Thyroid gland (tissue), 4 donors: ENCODE measurements around the gene TBC1D22A. TPM values are rescaled to one million over a fixed set of nuclear protein-coding genes. Genes with fewer than 3 reads are reported as not detected.

Experiments
- DNase-seq, 2 donors: peaks; one replicate each; pipeline ENCODE4 v3.0.0-alpha.2; 2019
- H3K27ac ChIP-seq, 3 donors: fragments of 200-600 bp; sonication (generic); 1 replicate in 2 of 3; 2 replicates in 1 of 3; pipeline ENCODE4 v1.5.1; 2016 to 2019; ENCODE audit warnings: mild to moderate bottlenecking in 1 of 3, moderate library complexity in 1 of 3
- H3K27me3 ChIP-seq: fragments of 200-600 bp; sonication (generic); one replicate; pipeline ENCODE4 v1.5.1; 2019
- H3K36me3 ChIP-seq, 2 donors: fragments of 200-600 bp; sonication (generic); one replicate each; pipeline ENCODE4 v1.5.1; 2016 to 2019
- H3K4me1 ChIP-seq, 2 donors: fragments of 200-600 bp; sonication (generic); one replicate each; pipeline ENCODE4 v1.5.1; 2017 to 2019
- H3K4me3 ChIP-seq, 3 donors: fragments of 200-600 bp; sonication (generic); replicated peaks in 1 of 3; 1 replicate in 2 of 3; 2 replicates in 1 of 3; pipeline ENCODE4 v1.5.1; 2016; ENCODE audit warnings: mild to moderate bottlenecking in 1 of 3
- H3K9me3 ChIP-seq: fragments of 200-600 bp; sonication (generic); one replicate; pipeline ENCODE4 v1.5.1; 2017
- CTCF ChIP-seq, 6 experiments: fragments of 200-600 bp in 3 of 6; fragments of 450-650 bp in 3 of 6; sonication (generic) in 3 of 6; IDR thresholded peaks; one replicate each; pipeline ENCODE4 v1.5.1; 2016 to 2019; ENCODE audit warnings: antibody characterized with exemption in 6 of 6, mild to moderate bottlenecking in 2 of 6, inconsistent platforms in 1 of 6, moderate library complexity in 1 of 6
- POLR2A ChIP-seq, 2 donors: fragments of 450-650 bp; IDR thresholded peaks; one replicate each; pipeline ENCODE4 v1.6.1; 2017; ENCODE audit warnings: antibody characterized with exemption in 2 of 2, mild to moderate bottlenecking in 2 of 2, moderate library complexity in 1 of 2
- WGBS, 2 donors: methylation state at CpG; one replicate each; pipeline ENCODE4 v1.1.5; 2017; 5-methylcytosine and 5-hydroxymethylcytosine counted together
- intact Hi-C: fragments of 100-400 bp; cut with DNase I; formaldehyde crosslinking; loops from one replicate; pipeline ENCODE4 v1.15.1; 2023
- total RNA-seq, 4 donors: library from RNA; depleted of rRNA; stranded (reverse); fragments of >200 nt; gene quantifications; one replicate each; pipeline ENCODE4 v1.2.3, GENCODE V29; 2016

TBC1D22A gene
- total RNA-seq, 4 donors from 2014 or later: 26.7 to 34.6 (median 33.2) TPM

GRCh38 chr22:47012589-47013370, 250.3 kb downstream of the TBC1D22A start:
- Histone ChIP-seq H3K27me3 (no peaks in the 10 kb centered on the region), H3K4me3 (no peak overlapping the region), H3K9me3 (no peaks in the 10 kb centered on the region), H3K36me3 (no peaks in the 10 kb centered on the region), H3K4me1 (peaks cover 0 to 5% of the 10 kb centered on the region in 2 donors), H3K27ac (no peak overlapping the region)
- WGBS, 2 donors: 86 to 95% methylated on average over 20 of the region's 20 CpGs
- TF ChIP-seq POLR2A (IDR thresholded peaks at IDR 0.05): no peak
- TF ChIP-seq CTCF (IDR thresholded peaks at IDR 0.05): peak in 1 of 6 experiments; percentile 9
- no peak for DNase-seq
- intact Hi-C loops: no loop called here

GRCh38 chr22:47013861-47014635, 251.6 kb downstream of the TBC1D22A start:
- TF ChIP-seq POLR2A (IDR thresholded peaks at IDR 0.05): no peak
- TF ChIP-seq CTCF (IDR thresholded peaks at IDR 0.05): no peak
- Histone ChIP-seq H3K4me1 (peaks cover 0 to 4% of the 10 kb centered on the region in 2 donors), H3K36me3 (no peaks in the 10 kb centered on the region), H3K4me3 (no peak overlapping the region), H3K27me3 (no peaks in the 10 kb centered on the region), H3K27ac (no peak overlapping the region), H3K9me3 (no peaks in the 10 kb centered on the region)
- no peak for DNase-seq
- intact Hi-C loops: no loop called here
- WGBS, 2 donors: 95 to 96% methylated on average over 16 to 22 of the region's 23 CpGs

- no peak for DNase-seq
- intact Hi-C loops: no loop called here
- TF ChIP-seq CTCF (IDR thresholded peaks at IDR 0.05): no peak
- no peak for TF ChIP-seq POLR2A (IDR thresholded peaks at IDR 0.05)
- H3K4me1 ChIP-seq: peaks cover 0 to 4% of the 10 kb centered on the region in 2 donors
- no peak overlapping the region for H3K27ac ChIP-seq
- WGBS, 2 donors: 96 to 98% methylated on average over 16 to 19 of the region's 21 CpGs
- H3K4me3 ChIP-seq: no peak overlapping the region
- H3K36me3 ChIP-seq: no peaks in the 10 kb centered on the region
- no peaks in the 10 kb centered on the region for H3K9me3 ChIP-seq
- no peaks in the 10 kb centered on the region for H3K27me3 ChIP-seq
Observed at GRCh38 chr22:47014636-47015345, 252.3 kb downstream of the TBC1D22A start.

GRCh38 chr22:47015589-47016178, 253.2 kb downstream of the TBC1D22A start:
- Histone ChIP-seq H3K4me1 (peaks cover 0 to 4% of the 10 kb centered on the region in 2 donors), H3K9me3 (no peaks in the 10 kb centered on the region), H3K27ac (no peak overlapping the region), H3K4me3 (no peak overlapping the region), H3K27me3 (no peaks in the 10 kb centered on the region), H3K36me3 (no peaks in the 10 kb centered on the region)
- no peak for DNase-seq
- 90 to 91% methylated on average over 13 to 16 of the region's 16 CpGs for WGBS, 2 donors
- no peak for TF ChIP-seq CTCF (IDR thresholded peaks at IDR 0.05)
- no peak for TF ChIP-seq POLR2A (IDR thresholded peaks at IDR 0.05)
- intact Hi-C loops: no loop called here
